Islet precursor cell (in vitro differentiated cells): ENCODE results near the gene SPDEF.

ENCODE experiments used
- DNase-seq: peaks from one replicate; pipeline ENCODE4 v3.0.0-alpha.2; 2018

SPDEF gene

GRCh38 chr6:34556031-34556471 lies at the start of gene SPDEF:
Gene SPDEF, minus strand, starts transcription at chr6:34556329. Its CDS starts 11,874 bp downstream, at chr6:34544455.
- DNase-seq, result no peak

- DNase-seq, result no peak
Observed at GRCh38 chr6:34603707-34604106, 47.6 kb upstream of the SPDEF start.

- DNase-seq, result no peak
Observed at GRCh38 chr6:34602318-34603111, 46.4 kb upstream of the SPDEF start.

DNA sequence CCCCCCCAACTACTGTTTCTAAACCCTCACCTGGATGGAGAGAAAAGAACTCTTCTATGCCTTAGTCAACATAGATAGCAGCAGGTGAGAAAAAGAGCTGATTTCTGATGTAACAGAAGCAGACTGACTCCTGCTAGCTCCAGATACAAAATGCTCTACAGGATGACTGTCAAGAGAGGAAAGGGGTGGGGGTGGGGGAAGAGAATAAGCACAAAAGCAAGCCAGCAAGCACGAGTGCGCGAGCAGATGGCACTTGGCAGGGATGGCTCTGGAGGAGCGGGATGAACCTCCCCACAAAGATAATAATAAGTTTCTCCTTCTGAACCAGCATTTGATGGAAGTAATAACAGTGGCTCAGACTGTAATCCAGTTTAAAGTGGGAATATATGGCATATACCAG lies 45.6 kb upstream of the SPDEF start:
- DNase-seq, result no peak

GRCh38 chr6:34600796-34601195 lies 44.7 kb upstream of the SPDEF start:
- DNase-seq, result no peak

- DNase-seq, result no peak
Observed at GRCh38 chr6:34600101-34600500, 44.0 kb upstream of the SPDEF start.

DNA sequence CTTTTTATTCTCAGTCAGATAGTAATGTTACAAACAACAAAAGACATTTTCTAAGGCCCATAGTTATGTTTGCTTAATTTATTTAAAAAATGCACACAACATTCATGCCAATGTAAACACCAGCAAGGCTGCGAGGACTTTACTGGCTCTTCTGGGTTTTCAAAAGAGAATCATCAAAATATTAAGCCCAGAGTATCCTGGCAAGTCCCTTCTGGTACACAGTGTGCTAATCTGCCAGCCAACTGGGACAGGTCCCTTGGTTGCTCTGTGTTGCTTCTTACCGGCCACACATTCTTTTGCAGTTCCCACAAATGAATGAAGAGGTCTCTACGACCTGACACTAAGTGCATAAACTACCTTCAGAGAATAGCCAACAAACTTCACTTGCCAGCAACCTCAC lies 42.6 kb upstream of the SPDEF start:
- DNase-seq, result no peak

DNA sequence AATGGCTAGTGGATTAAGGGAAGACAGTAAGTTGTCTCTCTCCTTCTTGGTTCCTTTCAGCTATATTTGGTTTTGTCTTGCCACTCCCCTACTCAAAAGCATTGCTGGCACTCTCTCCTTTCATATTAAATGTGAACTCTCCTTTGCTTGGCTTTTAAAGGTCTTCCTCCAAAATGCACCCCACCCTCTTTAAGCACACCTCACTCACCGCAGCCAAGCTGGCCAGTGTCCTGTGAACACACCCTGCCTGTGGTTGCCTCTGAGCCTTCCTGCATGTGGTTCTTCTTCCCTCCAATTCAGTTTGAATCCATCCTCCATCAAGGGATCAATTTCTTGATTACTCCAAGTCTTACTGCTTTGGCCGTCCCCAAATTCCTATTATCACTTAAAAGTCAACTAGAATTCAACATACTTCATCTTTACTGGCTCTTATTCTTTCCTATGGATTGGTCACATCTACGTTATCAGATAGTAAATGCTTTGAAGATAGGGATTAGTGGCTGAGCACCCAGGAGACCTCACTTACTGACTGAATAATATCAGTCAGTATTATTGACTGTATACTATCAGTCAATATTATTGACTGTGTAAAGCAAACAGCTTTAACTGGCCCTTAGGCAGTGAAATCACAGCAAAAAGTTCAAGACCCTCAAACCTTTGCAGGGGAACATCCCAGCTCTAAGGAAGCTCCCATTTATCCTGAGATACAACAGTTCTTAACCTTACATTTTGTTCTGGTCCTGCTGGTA lies 41.6 kb upstream of the SPDEF start:
- DNase-seq, result no peak

DNA sequence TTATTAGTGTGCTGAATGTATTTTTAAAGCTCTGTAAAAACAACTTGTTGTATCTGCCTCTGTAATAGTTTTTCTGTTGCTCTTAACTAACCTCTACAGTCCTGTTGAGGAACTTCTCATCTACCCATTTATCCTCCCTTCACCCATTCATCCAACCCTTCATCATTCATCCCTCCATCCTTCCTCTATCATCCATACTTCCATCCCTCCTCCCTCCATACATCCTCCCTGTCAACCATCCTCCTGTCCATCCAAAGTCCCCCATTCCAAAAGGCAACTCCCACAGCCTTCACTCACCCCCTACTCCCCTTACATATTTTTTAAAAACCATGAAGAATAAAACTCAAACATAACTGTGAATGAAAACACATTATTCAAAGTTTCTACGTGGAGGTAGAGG lies 40.7 kb upstream of the SPDEF start:
- DNase-seq, result no peak

- DNase-seq, result no peak
Observed at GRCh38 chr6:34595332-34596184, 39.4 kb upstream of the SPDEF start.

GRCh38 chr6:34593701-34594100 lies 37.6 kb upstream of the SPDEF start:
- DNase-seq, result no peak

DNA sequence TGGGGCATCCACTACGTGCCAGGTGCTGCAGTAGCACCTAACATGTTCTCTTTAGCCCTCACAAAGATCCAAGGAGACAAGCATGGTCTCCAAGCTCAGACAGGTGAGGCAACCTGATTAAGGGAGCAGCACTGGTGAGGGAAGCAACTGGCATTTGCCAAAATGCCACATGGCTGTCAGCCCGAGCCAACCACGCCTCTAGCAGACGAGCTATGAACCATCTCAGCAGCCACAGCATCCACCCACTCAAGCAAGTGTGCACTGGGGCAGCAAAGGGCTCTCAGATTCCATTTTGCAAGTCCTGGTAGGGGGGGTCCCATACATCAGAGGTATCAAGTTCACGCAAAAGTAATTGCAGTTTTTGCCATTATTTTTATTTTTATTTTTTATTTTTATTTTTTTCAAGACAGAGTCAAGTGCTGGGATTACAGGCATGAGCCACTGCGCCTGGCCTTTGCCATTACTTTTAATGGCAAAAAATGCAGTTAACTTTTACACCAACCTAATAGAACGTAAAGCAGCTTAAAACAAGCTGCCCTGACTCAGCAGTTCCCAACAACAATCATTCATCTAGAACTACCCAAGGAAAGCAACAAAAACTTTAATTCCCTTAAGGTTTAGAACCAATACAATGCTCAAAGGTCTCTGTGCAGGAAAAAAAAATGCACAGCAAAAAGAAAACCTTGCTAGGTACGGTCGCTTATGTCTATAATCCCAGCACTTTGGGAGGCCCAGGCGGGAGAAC lies 36.3 kb upstream of the SPDEF start:
- DNase-seq, result no peak

- no peak for DNase-seq
Observed at GRCh38 chr6:34589691-34590090, 33.6 kb upstream of the SPDEF start.

DNA sequence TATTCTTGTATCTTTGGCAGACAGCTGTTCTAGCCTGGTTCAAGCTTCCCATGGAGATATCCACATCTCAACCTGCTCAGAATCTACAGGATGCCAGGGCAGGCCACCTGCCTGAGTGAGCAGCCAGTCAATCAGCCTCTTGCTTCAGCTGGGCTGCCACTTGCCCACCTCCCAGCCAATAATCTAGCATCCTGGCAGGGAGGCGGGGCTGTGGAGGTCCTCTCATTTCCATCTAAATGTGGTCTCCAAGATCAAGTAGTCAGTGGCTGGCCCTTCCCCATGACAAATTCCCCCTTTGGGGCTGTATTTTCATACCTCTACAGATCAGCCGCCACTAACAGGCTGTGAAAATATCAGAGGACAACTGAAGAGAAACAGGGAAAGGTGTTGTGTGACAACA lies 33.0 kb upstream of the SPDEF start:
- DNase-seq, result no peak

DNA sequence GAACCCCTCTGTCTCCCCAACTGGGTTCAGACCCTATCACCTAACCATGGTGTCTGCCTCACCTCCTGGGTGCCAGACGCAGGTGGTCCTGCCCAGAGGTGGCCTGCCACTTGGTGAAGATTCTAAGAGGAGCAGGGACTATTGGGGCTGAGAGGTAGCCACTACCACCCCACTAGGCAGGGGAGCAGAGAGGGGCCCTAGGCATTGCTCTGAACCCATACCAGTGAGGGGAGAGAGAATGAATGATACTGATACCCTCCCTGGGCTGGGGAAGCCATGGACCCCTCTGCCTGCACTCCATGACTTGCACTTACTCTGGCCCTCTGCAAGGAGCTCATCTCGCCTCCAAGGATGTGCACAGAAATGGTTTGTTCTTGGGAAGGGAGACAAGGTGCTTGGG lies 31.7 kb upstream of the SPDEF start:
- DNase-seq, result no peak

GRCh38 chr6:34587325-34587724 lies 31.2 kb upstream of the SPDEF start:
- DNase-seq, result no peak

DNA sequence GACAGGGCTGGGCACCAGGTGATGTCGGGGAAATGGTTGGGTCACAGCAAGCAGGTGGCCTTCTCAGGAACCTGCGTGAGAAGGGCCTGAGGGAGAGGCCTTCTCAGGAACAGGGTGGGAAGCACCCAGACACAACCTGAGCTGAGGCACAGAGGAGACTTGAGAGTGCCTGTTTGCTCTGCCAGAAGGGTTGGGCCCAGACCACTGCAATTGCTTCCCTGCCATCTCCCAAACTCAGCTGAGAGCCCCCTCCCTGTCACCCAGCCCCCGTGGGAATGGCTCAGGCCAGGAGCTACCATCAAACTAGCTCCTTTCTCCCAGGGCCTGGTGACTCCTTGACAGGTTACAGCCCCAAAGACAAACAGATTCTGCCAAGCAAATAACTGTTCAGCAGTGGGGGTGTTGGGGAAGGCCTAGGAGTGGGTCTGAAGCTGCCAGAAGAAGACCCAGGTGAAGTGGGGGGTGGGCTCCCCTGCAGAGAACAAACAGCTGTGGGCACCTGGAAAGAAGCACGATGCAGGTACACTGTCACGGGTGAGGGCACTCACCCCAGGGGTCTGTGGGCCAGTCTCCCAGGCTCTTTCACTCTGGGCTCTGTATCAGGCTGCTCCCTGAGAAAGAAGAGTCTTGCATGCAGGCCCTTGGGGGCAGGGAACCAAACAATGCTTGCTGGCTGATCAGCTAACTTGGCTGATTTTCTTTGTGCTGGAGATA lies 30.4 kb upstream of the SPDEF start:
- no peak for DNase-seq

DNA sequence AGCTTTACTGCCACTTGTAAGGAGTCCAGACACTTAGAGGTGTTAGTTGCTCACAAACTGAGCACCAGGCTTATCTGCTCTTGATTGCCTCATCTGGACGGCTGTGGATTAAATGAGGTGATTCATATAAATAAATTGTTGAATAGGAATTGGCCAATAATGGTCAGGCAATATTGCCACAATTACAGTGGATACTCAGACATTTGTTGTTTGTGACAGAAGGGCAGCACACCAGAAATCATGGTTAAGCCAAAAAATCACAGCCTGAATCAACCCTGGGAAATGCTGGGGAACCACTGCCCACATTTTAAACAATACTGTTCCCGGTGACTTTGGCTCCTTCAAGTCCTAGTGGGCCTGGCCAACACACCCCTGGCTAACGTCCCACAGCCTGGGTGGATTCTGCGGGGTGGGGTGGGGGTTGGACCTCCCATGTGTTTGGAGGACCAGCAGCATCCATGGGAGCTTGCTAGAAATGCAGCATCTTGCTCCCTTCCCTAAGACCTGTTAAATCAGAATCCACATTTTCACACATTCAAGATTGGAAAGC lies 29.5 kb upstream of the SPDEF start:
- DNase-seq, result no peak

DNA sequence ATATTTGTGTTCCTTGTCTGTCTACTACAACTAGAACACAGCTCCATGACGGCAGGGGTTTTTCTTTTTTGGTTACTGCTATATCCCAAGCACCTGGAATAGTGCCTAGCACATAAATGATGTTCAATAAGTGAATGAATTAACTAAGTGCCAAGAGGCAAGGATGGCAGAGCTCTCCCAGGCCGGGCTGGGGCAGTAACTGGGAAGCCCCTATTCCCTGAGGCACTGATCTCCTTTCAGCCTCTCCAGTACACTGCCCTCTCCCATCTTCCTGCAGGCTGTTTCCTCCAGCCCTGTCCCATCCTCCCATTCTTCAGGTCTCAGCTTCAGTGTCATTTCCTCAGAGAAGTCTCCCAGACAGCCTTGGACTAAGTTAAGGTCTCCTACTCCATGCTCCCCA lies 29.0 kb upstream of the SPDEF start:
- DNase-seq, result no peak

DNA sequence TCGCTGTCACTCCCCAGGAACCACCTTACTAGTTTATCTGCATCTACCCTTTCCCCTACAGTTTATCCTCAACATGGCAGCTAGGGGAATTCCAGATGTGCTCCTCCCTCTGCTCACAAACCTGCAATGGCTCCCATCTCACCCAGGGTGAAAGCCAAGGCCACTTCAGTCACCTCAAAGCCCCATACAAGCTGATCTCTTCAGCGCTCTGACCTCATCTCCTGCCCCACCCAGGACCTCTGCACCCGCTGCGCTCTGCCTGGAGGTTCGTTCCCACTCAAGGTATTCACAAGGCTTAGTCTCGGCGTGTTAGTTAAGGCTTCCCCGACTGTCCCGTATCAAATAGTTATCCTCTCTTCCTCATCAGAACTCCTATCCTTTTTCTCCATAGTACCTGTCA lies 28.6 kb upstream of the SPDEF start:
- DNase-seq, result no peak

DNA sequence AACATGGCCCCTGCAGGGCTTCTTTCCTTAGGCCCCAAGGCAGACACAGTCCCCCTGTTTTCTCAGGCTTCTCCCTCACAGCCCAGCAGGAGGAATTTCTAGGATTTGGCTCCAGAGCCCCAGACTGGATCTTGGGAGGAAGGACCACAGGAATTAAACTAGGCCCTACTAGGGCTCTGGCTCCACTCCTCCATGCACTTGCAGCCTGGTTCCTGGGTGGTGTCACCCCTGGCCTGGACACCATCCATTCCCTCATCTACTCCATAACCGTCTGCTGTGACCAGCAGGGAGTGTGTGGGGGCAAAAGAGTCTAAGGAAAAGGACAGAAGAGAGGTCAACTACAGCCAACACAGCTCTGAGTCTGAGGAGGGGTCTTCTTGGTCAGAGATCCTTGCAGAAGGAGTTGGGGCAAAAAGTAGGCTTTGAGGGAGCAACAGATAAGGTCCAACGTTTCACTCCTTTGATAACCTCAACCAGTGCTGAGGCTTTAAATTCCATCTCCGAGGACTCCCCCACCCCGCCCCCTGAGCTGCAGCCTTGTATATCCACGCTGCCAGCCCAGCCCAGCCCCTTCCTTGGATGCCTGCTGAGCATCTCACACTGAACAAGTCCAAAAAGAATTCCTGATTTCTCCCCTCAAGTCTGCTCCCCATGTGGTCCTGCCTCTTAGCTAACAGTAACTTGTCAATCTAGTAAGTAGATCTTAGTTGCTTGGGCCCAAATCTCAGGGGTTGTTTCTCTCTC lies 27.9 kb upstream of the SPDEF start:
- no peak for DNase-seq
